ENCODE data around the gene ZNF280B.

ZNF280B gene

GRCh38 chr22:22528780-22529179 is 20.2 kb upstream of the ZNF280B start:
- no peak overlapping the region for H2BK120ac ChIP-seq (ENCODE audit: insufficient read depth, low read length, poor library complexity)
- H3K4me2 ChIP-seq (ENCODE audit: low read length): no peak overlapping the region
- no peak overlapping the region for H3K23ac ChIP-seq (ENCODE audit: low read length)
- no peak for DNase-seq
- no peak overlapping the region for H3K14ac ChIP-seq (ENCODE audit: low read length)
- H3K36me3 ChIP-seq (ENCODE audit: control insufficient read depth in 1 of 2, insufficient read depth in 2 of 2, low read length in 2 of 2): no peaks in the 10 kb centered on the region
- no peak overlapping the region for H4K8ac ChIP-seq (ENCODE audit: low read depth, low read length)
- H3K79me1 ChIP-seq (ENCODE audit: low read length): no peaks in the 10 kb centered on the region
- H4K91ac ChIP-seq (ENCODE audit: low read depth, low read length): no peak overlapping the region
- no peak overlapping the region for H2BK12ac ChIP-seq (ENCODE audit: low read length)
- H2AK5ac ChIP-seq (ENCODE audit: low read length): no peak overlapping the region
- no peak overlapping the region for H2BK5ac ChIP-seq (ENCODE audit: low read depth, low read length, poor library complexity)
- H3K27me3 ChIP-seq (ENCODE audit: insufficient read depth, low read length): no peaks in the 10 kb centered on the region
- no peak overlapping the region for H3K9ac ChIP-seq (ENCODE audit: low read length)
- H3K79me2 ChIP-seq (ENCODE audit: control insufficient read depth, insufficient read depth, low read length, poor library complexity): no peaks in the 10 kb centered on the region
- no peak overlapping the region for H4K12ac ChIP-seq (ENCODE audit: low read depth, low read length)
- no peak overlapping the region for H3K18ac ChIP-seq (ENCODE audit: low read length)
- H2AFZ ChIP-seq (ENCODE audit: insufficient read depth, low read length, poor library complexity): no peak overlapping the region
- no peaks in the 10 kb centered on the region for H3K4me1 ChIP-seq (ENCODE audit: control insufficient read depth in 1 of 2, insufficient read depth in 2 of 2, low read length in 2 of 2)
- H3K4me3 ChIP-seq (ENCODE audit: low read depth, low read length): no peak overlapping the region
- H3K27ac ChIP-seq (ENCODE audit: low read depth, low read length): no peak overlapping the region
- H3K9me3 ChIP-seq (ENCODE audit: insufficient read depth, low read depth, low read length): peaks cover 16% of the 10 kb centered on the region
- H3K4ac ChIP-seq (ENCODE audit: low read depth, low read length): no peak overlapping the region
- no CpG with 5 or more reads among the region's 2 CpGs for WGBS (ENCODE audit: extremely low coverage, insufficient coverage, insufficient read length)

GRCh38 chr22:22527312-22527711 is 18.8 kb upstream of the ZNF280B start:
- H2BK120ac ChIP-seq (ENCODE audit: insufficient read depth, low read length, poor library complexity): no peak overlapping the region
- no peak for DNase-seq
- H3K4me1 ChIP-seq (ENCODE audit: control insufficient read depth in 1 of 2, insufficient read depth in 2 of 2, low read length in 2 of 2): no peaks in the 10 kb centered on the region
- no peak overlapping the region for H2BK12ac ChIP-seq (ENCODE audit: low read length)
- no peak overlapping the region for H2BK5ac ChIP-seq (ENCODE audit: low read depth, low read length, poor library complexity)
- no peak overlapping the region for H3K23ac ChIP-seq (ENCODE audit: low read length)
- WGBS (ENCODE audit: extremely low coverage, insufficient coverage, insufficient read length): no CpG with 5 or more reads among the region's 5 CpGs
- H3K36me3 ChIP-seq (ENCODE audit: control insufficient read depth in 1 of 2, insufficient read depth in 2 of 2, low read length in 2 of 2): no peaks in the 10 kb centered on the region
- H3K4me3 ChIP-seq (ENCODE audit: low read depth, low read length): no peak overlapping the region
- no peak overlapping the region for H3K14ac ChIP-seq (ENCODE audit: low read length)
- H3K4me2 ChIP-seq (ENCODE audit: low read length): no peak overlapping the region
- no peak overlapping the region for H2AFZ ChIP-seq (ENCODE audit: insufficient read depth, low read length, poor library complexity)
- H3K27ac ChIP-seq (ENCODE audit: low read depth, low read length): no peak overlapping the region
- no peak overlapping the region for H4K12ac ChIP-seq (ENCODE audit: low read depth, low read length)
- no peak overlapping the region for H3K4ac ChIP-seq (ENCODE audit: low read depth, low read length)
- H3K27me3 ChIP-seq (ENCODE audit: insufficient read depth, low read length): no peaks in the 10 kb centered on the region
- no peak overlapping the region for H3K9ac ChIP-seq (ENCODE audit: low read length)
- no peaks in the 10 kb centered on the region for H3K79me1 ChIP-seq (ENCODE audit: low read length)
- H3K18ac ChIP-seq (ENCODE audit: low read length): no peak overlapping the region
- H3K9me3 ChIP-seq (ENCODE audit: insufficient read depth, low read depth, low read length): peaks cover 19% of the 10 kb centered on the region
- no peak overlapping the region for H4K91ac ChIP-seq (ENCODE audit: low read depth, low read length)
- H3K79me2 ChIP-seq (ENCODE audit: control insufficient read depth, insufficient read depth, low read length, poor library complexity): no peaks in the 10 kb centered on the region
- no peak overlapping the region for H4K8ac ChIP-seq (ENCODE audit: low read depth, low read length)
- no peak overlapping the region for H2AK5ac ChIP-seq (ENCODE audit: low read length)

GRCh38 chr22:22526125-22526912 is 17.8 kb upstream of the ZNF280B start:
- WGBS (ENCODE audit: extremely low coverage, insufficient coverage, insufficient read length): no CpG with 5 or more reads among the region's 4 CpGs
- no peak overlapping the region for H3K23ac ChIP-seq (ENCODE audit: low read length)
- no peak overlapping the region for H3K4me3 ChIP-seq (ENCODE audit: low read depth, low read length)
- no peak overlapping the region for H3K4me2 ChIP-seq (ENCODE audit: low read length)
- H3K9ac ChIP-seq (ENCODE audit: low read length): no peak overlapping the region
- no peak overlapping the region for H3K4ac ChIP-seq (ENCODE audit: low read depth, low read length)
- H2BK12ac ChIP-seq (ENCODE audit: low read length): no peak overlapping the region
- no peak overlapping the region for H3K27ac ChIP-seq (ENCODE audit: low read depth, low read length)
- no peaks in the 10 kb centered on the region for H3K4me1 ChIP-seq (ENCODE audit: control insufficient read depth in 1 of 2, insufficient read depth in 2 of 2, low read length in 2 of 2)
- H2BK5ac ChIP-seq (ENCODE audit: low read depth, low read length, poor library complexity): no peak overlapping the region
- H3K14ac ChIP-seq (ENCODE audit: low read length): no peak overlapping the region
- H3K18ac ChIP-seq (ENCODE audit: low read length): no peak overlapping the region
- H4K8ac ChIP-seq (ENCODE audit: low read depth, low read length): no peak overlapping the region
- no peaks in the 10 kb centered on the region for H3K79me2 ChIP-seq (ENCODE audit: control insufficient read depth, insufficient read depth, low read length, poor library complexity)
- H3K36me3 ChIP-seq (ENCODE audit: control insufficient read depth in 1 of 2, insufficient read depth in 2 of 2, low read length in 2 of 2): no peaks in the 10 kb centered on the region
- no peak overlapping the region for H2AFZ ChIP-seq (ENCODE audit: insufficient read depth, low read length, poor library complexity)
- no peak overlapping the region for H2BK120ac ChIP-seq (ENCODE audit: insufficient read depth, low read length, poor library complexity)
- no peak overlapping the region for H4K12ac ChIP-seq (ENCODE audit: low read depth, low read length)
- no peak overlapping the region for H2AK5ac ChIP-seq (ENCODE audit: low read length)
- H3K79me1 ChIP-seq (ENCODE audit: low read length): no peaks in the 10 kb centered on the region
- H3K27me3 ChIP-seq (ENCODE audit: insufficient read depth, low read length): no peaks in the 10 kb centered on the region
- peaks cover 17% of the 10 kb centered on the region for H3K9me3 ChIP-seq (ENCODE audit: insufficient read depth, low read depth, low read length)
- DNase-seq: no peak
- H4K91ac ChIP-seq (ENCODE audit: low read depth, low read length): no peak overlapping the region

GRCh38 chr22:22523494-22523893 is 15.0 kb upstream of the ZNF280B start:
- H3K4me1 ChIP-seq (ENCODE audit: control insufficient read depth in 1 of 2, insufficient read depth in 2 of 2, low read length in 2 of 2): no peaks in the 10 kb centered on the region
- no peak overlapping the region for H3K18ac ChIP-seq (ENCODE audit: low read length)
- no peak overlapping the region for H3K9ac ChIP-seq (ENCODE audit: low read length)
- DNase-seq: no peak
- no peak overlapping the region for H3K4ac ChIP-seq (ENCODE audit: low read depth, low read length)
- H4K8ac ChIP-seq (ENCODE audit: low read depth, low read length): no peak overlapping the region
- no CpG with 5 or more reads among the region's 6 CpGs for WGBS (ENCODE audit: extremely low coverage, insufficient coverage, insufficient read length)
- no peak overlapping the region for H2BK120ac ChIP-seq (ENCODE audit: insufficient read depth, low read length, poor library complexity)
- no peaks in the 10 kb centered on the region for H3K79me2 ChIP-seq (ENCODE audit: control insufficient read depth, insufficient read depth, low read length, poor library complexity)
- H2AK5ac ChIP-seq (ENCODE audit: low read length): no peak overlapping the region
- no peaks in the 10 kb centered on the region for H3K36me3 ChIP-seq (ENCODE audit: control insufficient read depth in 1 of 2, insufficient read depth in 2 of 2, low read length in 2 of 2)
- H3K79me1 ChIP-seq (ENCODE audit: low read length): no peaks in the 10 kb centered on the region
- no peak overlapping the region for H3K4me3 ChIP-seq (ENCODE audit: low read depth, low read length)
- no peak overlapping the region for H2BK5ac ChIP-seq (ENCODE audit: low read depth, low read length, poor library complexity)
- no peak overlapping the region for H2BK12ac ChIP-seq (ENCODE audit: low read length)
- peaks cover 16% of the 10 kb centered on the region for H3K9me3 ChIP-seq (ENCODE audit: insufficient read depth, low read depth, low read length)
- no peak overlapping the region for H2AFZ ChIP-seq (ENCODE audit: insufficient read depth, low read length, poor library complexity)
- H4K12ac ChIP-seq (ENCODE audit: low read depth, low read length): no peak overlapping the region
- H3K14ac ChIP-seq (ENCODE audit: low read length): no peak overlapping the region
- H4K91ac ChIP-seq (ENCODE audit: low read depth, low read length): no peak overlapping the region
- H3K23ac ChIP-seq (ENCODE audit: low read length): no peak overlapping the region
- no peak overlapping the region for H3K27ac ChIP-seq (ENCODE audit: low read depth, low read length)
- no peaks in the 10 kb centered on the region for H3K27me3 ChIP-seq (ENCODE audit: insufficient read depth, low read length)
- no peak overlapping the region for H3K4me2 ChIP-seq (ENCODE audit: low read length)
